ENCODE measurements around the gene POLR3E.

GRCh38 chr16:22364241-22364640, 67.0 kb downstream of the POLR3E start:
- TF ChIP-seq CTCF (conservative IDR thresholded peaks at IDR 0.05; ENCODE audit: low read length): no peak
- no peak for TF ChIP-seq EZH2phosphoT487 (IDR thresholded peaks at IDR 0.05; ENCODE audit: borderline replicate concordance, low read depth, low read length)

Measured in OCI-LY7 (cell line).